Neural cell (in vitro differentiated cells): ENCODE data around the gene PDE6D. TPM values are rescaled to one million over a fixed set of nuclear protein-coding genes. Genes with fewer than 3 reads are reported as not detected.
A peak's percentile ranks its signal among the peaks of the same experiment; 100 is the strongest.

ENCODE experiments used
- H2AFZ ChIP-seq: fragments of 200-600, 300-800 bp; sonication (generic), shearing (Covaris generic); 2 replicates; pipeline ENCODE4 v1.6.0; 2014; ENCODE audit warnings: low read depth, mild to moderate bottlenecking, antibody characterized with exemption, low read length, moderate library complexity
- H3F3A ChIP-seq: fragments of 200-600 bp; shearing (Covaris generic); 2 replicates; pipeline ENCODE4 v1.6.1; 2016; ENCODE audit warnings: mild to moderate bottlenecking, moderate library complexity, mixed read lengths, antibody characterized with exemption, low read length; ENCODE audit not compliant: insufficient read depth, poor library complexity, severe bottlenecking
- H3K27ac ChIP-seq: fragments of 200-600, 300-800 bp; sonication (generic), shearing (Covaris generic); 2 replicates; pipeline ENCODE4 v1.5.1; 2014; ENCODE audit warnings: mild to moderate bottlenecking, low read length, moderate library complexity
- H3K27me3 ChIP-seq: fragments of 300-800, 200-600 bp; sonication (generic), shearing (Covaris generic); 2 replicates; pipeline ENCODE4 v1.6.0; 2014; ENCODE audit warnings: mild to moderate bottlenecking, low read depth, low read length, moderate library complexity; ENCODE audit not compliant: insufficient read depth
- H3K36me3 ChIP-seq: fragments of 300-800, 200-600 bp; sonication (generic), shearing (Covaris generic); 2 replicates; pipeline ENCODE4 v1.5.1; 2014; ENCODE audit warnings: mild to moderate bottlenecking, antibody characterized with exemption, low read length, moderate library complexity; ENCODE audit not compliant: insufficient read depth
- H3K4me2 ChIP-seq: fragments of 300-800, 200-600 bp; sonication (generic), shearing (Covaris generic); 2 replicates; pipeline ENCODE4 v1.6.0; 2014; ENCODE audit warnings: mild to moderate bottlenecking, low read length
- H3K4me3 ChIP-seq: fragments of 300-800, 200-600 bp; sonication (generic), shearing (Covaris generic); 2 replicates; pipeline ENCODE4 v1.5.1; 2014; ENCODE audit warnings: mild to moderate bottlenecking, low read length, moderate library complexity
- H3K79me2 ChIP-seq: fragments of 200-600 bp; shearing (Covaris generic); replicated peaks from 2 replicates; pipeline ENCODE4 v1.6.0; 2014; ENCODE audit warnings: mild to moderate bottlenecking, low read length, moderate library complexity; ENCODE audit not compliant: insufficient read depth
- H3K9ac ChIP-seq: fragments of 300-800, 200-600 bp; sonication (generic), shearing (Covaris generic); 2 replicates; pipeline ENCODE4 v1.6.1; 2016; ENCODE audit warnings: mild to moderate bottlenecking, low read length, mixed read lengths
- H3K9me2 ChIP-seq: fragments of 200-600 bp; shearing (Covaris generic); 2 replicates; pipeline ENCODE4 v1.6.1; 2016; ENCODE audit warnings: mild to moderate bottlenecking, low read length, mixed read lengths; ENCODE audit not compliant: insufficient read depth
- H3K9me3 ChIP-seq: fragments of 200-600, 300-800 bp; sonication (generic), shearing (Covaris generic); 2 replicates; pipeline ENCODE4 v1.6.1; 2016; ENCODE audit warnings: mild to moderate bottlenecking, mixed run types, low read length, moderate library complexity, mixed read lengths
- H4K20me1 ChIP-seq: fragments of 200-600 bp; shearing (Covaris generic); 2 replicates; pipeline ENCODE4 v1.6.1; 2016; ENCODE audit warnings: mild to moderate bottlenecking, mixed run types; ENCODE audit not compliant: insufficient read depth
- EP300 ChIP-seq: fragments of 450-650 bp; conservative IDR thresholded peaks from 2 replicates; pipeline ENCODE4 v1.6.1; 2014; ENCODE audit warnings: antibody characterized with exemption, mild to moderate bottlenecking, moderate library complexity; ENCODE audit not compliant: poor library complexity, severe bottlenecking
- EZH2 ChIP-seq: fragments of 200-600, 300-800 bp; shearing (Covaris generic), sonication (generic); IDR thresholded peaks from 2 replicates; pipeline ENCODE4 v1.6.1; 2014; ENCODE audit warnings: antibody characterized with exemption, low read length, borderline replicate concordance, mild to moderate bottlenecking; ENCODE audit not compliant: insufficient read depth, poor library complexity, severe bottlenecking
- MXI1 ChIP-seq: fragments of 450-650 bp; conservative IDR thresholded peaks from 2 replicates; pipeline ENCODE4 v1.6.1; 2014; ENCODE audit warnings: antibody characterized with exemption, mild to moderate bottlenecking; ENCODE audit not compliant: poor library complexity, severe bottlenecking
- POLR2AphosphoS5 ChIP-seq: IDR thresholded peaks from 2 replicates; pipeline ENCODE4 v1.6.1; 2012
- RAD21 ChIP-seq: fragments of 450-650 bp; conservative IDR thresholded peaks from 2 replicates; pipeline ENCODE4 v1.6.1; 2014; ENCODE audit warnings: antibody characterized with exemption, mild to moderate bottlenecking, moderate library complexity
- SMC3 ChIP-seq: fragments of 450-650 bp; conservative IDR thresholded peaks from 2 replicates; pipeline ENCODE4 v1.6.1; 2014; ENCODE audit warnings: antibody characterized with exemption, mild to moderate bottlenecking, moderate library complexity; ENCODE audit not compliant: poor library complexity
- TAF1 ChIP-seq: IDR thresholded peaks from 2 replicates; pipeline ENCODE4 v1.6.1; 2012; ENCODE audit warnings: low read depth
- polyA plus RNA-seq: library from polyadenylated mRNA; depleted of rRNA; stranded (reverse); fragments of >200 nt; gene quantifications from 2 replicates; pipeline ENCODE4 v1.2.3, GENCODE V29; 2014
- TF ChIP-seq, protein P1 (sequence below): fragments of 450-650 bp; IDR thresholded peaks from 2 replicates; pipeline ENCODE4 v1.5.1; 2014; ENCODE audit warnings: antibody characterized with exemption, mild to moderate bottlenecking, moderate library complexity; ENCODE audit not compliant: poor library complexity, severe bottlenecking
- TF ChIP-seq, protein P2 (sequence below): IDR thresholded peaks from 2 replicates; pipeline ENCODE4 v1.6.1; 2012; ENCODE audit warnings: borderline replicate concordance

PDE6D gene
- polyA plus RNA-seq, 1 donor from 2014 or later, result 150 TPM

DNA sequence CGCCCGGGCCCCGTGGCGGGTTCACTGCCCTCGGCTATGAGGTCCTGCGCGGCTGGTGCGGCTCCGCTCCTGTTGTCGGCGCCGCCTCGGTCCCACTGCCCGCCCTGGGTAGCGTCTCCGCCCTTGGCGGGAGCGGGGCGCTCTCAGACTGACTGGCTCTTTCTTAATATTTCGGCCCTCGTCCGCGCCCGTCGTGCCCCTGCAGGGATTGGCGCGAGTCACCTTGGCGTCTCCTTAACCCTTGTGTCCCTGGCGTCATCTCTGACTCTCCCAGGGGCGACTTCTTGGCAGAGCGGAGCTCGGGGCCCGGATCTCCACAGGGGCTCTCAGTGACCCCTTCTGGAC lies 71.5 kb downstream of the PDE6D start:
- TF ChIP-seq MXI1, result no peak
- no peak for TF ChIP-seq EZH2
- TF ChIP-seq, protein P1, sequence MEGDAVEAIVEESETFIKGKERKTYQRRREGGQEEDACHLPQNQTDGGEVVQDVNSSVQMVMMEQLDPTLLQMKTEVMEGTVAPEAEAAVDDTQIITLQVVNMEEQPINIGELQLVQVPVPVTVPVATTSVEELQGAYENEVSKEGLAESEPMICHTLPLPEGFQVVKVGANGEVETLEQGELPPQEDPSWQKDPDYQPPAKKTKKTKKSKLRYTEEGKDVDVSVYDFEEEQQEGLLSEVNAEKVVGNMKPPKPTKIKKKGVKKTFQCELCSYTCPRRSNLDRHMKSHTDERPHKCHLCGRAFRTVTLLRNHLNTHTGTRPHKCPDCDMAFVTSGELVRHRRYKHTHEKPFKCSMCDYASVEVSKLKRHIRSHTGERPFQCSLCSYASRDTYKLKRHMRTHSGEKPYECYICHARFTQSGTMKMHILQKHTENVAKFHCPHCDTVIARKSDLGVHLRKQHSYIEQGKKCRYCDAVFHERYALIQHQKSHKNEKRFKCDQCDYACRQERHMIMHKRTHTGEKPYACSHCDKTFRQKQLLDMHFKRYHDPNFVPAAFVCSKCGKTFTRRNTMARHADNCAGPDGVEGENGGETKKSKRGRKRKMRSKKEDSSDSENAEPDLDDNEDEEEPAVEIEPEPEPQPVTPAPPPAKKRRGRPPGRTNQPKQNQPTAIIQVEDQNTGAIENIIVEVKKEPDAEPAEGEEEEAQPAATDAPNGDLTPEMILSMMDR, result no peak
- TF ChIP-seq, protein P2, sequence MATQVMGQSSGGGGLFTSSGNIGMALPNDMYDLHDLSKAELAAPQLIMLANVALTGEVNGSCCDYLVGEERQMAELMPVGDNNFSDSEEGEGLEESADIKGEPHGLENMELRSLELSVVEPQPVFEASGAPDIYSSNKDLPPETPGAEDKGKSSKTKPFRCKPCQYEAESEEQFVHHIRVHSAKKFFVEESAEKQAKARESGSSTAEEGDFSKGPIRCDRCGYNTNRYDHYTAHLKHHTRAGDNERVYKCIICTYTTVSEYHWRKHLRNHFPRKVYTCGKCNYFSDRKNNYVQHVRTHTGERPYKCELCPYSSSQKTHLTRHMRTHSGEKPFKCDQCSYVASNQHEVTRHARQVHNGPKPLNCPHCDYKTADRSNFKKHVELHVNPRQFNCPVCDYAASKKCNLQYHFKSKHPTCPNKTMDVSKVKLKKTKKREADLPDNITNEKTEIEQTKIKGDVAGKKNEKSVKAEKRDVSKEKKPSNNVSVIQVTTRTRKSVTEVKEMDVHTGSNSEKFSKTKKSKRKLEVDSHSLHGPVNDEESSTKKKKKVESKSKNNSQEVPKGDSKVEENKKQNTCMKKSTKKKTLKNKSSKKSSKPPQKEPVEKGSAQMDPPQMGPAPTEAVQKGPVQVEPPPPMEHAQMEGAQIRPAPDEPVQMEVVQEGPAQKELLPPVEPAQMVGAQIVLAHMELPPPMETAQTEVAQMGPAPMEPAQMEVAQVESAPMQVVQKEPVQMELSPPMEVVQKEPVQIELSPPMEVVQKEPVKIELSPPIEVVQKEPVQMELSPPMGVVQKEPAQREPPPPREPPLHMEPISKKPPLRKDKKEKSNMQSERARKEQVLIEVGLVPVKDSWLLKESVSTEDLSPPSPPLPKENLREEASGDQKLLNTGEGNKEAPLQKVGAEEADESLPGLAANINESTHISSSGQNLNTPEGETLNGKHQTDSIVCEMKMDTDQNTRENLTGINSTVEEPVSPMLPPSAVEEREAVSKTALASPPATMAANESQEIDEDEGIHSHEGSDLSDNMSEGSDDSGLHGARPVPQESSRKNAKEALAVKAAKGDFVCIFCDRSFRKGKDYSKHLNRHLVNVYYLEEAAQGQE, result no peak
- TF ChIP-seq RAD21, result no peak
- TF ChIP-seq EP300, result no peak
- no peak for TF ChIP-seq SMC3
- no peak for TF ChIP-seq POLR2AphosphoS5
- TF ChIP-seq TAF1, result no peak
- Histone ChIP-seq H3K79me2 (peaks cover 50% of the 10 kb centered on the region), H4K20me1 (peaks cover 44% of the 10 kb centered on the region), H3K4me2 (peak overlapping the region; percentile 68), H3K4me3 (peak overlapping the region; percentile 100), H2AFZ (no peak overlapping the region), H3K27me3 (no peaks in the 10 kb centered on the region), H3K9me2 (no peaks in the 10 kb centered on the region), H3K27ac (peak overlapping the region; percentile 95), H3K9ac (peak overlapping the region; percentile 99), H3K36me3 (peaks cover 4% of the 10 kb centered on the region), H3K9me3 (no peaks in the 10 kb centered on the region), H3F3A (peaks cover 8% of the 10 kb centered on the region)

DNA sequence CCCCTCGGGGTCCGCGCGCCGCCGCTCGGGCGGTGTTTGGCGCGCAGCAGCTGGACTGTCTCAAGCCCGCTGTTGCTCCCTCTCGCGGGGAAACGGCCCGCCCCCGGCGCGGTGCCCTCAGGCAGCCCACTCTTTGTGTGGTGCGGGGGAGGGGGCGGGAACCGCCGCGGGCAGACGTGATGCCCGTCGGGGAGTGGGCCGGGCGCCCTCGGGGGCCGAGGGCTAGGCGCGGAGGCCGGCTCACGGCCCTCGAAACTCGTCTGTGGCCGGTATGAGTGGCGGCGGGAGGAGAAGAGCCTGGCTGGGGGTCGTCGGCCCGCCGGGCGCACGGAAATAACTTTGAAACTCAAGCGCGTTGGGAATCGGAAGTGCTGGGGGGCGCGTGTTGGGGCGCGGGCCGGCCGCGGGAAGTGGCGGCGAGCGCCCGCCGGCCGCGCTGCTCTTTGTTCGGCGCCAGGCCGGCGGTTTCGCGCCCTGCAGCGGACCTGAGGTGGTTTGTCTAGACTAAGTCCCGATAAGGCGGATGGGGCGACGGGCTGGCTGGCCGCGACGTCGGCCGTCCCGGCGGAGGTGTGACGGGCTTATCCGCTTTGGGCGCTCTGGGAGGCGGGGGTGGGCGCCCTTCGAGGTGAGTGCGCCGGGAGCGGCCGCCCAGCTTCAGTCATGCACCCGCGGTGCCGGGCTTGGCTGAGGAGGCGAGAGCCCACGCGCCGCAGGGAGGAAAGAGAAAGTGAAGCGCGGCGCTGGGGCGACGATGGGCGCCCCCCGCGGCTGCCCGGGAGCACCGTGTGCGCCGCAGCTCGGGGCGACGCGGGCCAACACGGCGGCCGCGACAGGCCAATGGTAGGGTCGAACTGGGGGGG lies 72.1 kb downstream of the PDE6D start:
- H3F3A ChIP-seq, result peaks cover 2% of the 10 kb centered on the region
- H3K9me2 ChIP-seq, result no peaks in the 10 kb centered on the region
- peaks cover 38% of the 10 kb centered on the region for H4K20me1 ChIP-seq
- H3K27ac ChIP-seq, result peak overlapping the region; percentile 95
- H3K4me3 ChIP-seq, result peak overlapping the region; percentile 100
- no peak overlapping the region for H3K4me2 ChIP-seq
- H2AFZ ChIP-seq, result peak overlapping the region; percentile 14
- peak overlapping the region; percentile 99 for H3K9ac ChIP-seq
- peaks cover 4% of the 10 kb centered on the region for H3K36me3 ChIP-seq
- TF ChIP-seq, protein P1, result peak; percentile 43
- TF ChIP-seq, protein P2, result peak; percentile 10
- TF ChIP-seq MXI1 (peak; percentile 43), RAD21 (no peak), POLR2AphosphoS5 (no peak), TAF1 (no peak)
- no peaks in the 10 kb centered on the region for H3K27me3 ChIP-seq
- peaks cover 48% of the 10 kb centered on the region for H3K79me2 ChIP-seq
- H3K9me3 ChIP-seq, result no peaks in the 10 kb centered on the region
